KMS-11 (cell line): ENCODE results near the gene ATE1.

Experiments used
- H2AFZ ChIP-seq: fragments of 200-600 bp; sonication (generic); 2 replicates; pipeline ENCODE4 v1.6.1; 2016; ENCODE audit warnings: antibody characterized with exemption, mixed run types, low read depth
- H3K27ac ChIP-seq: fragments of 200-600 bp; sonication (generic); 2 replicates; pipeline ENCODE4 v1.6.1; 2016; ENCODE audit warnings: mild to moderate bottlenecking, mixed run types
- H3K27me3 ChIP-seq: fragments of 200-600 bp; sonication (generic); 2 replicates; pipeline ENCODE4 v1.6.1; 2017; ENCODE audit warnings: mild to moderate bottlenecking, low read depth, mixed run types, moderate library complexity; ENCODE audit not compliant: insufficient read depth
- H3K36me3 ChIP-seq: fragments of 200-600 bp; sonication (generic); 2 replicates; pipeline ENCODE4 v1.6.1; 2017; ENCODE audit warnings: mild to moderate bottlenecking, mixed run types; ENCODE audit not compliant: insufficient read depth
- H3K4me1 ChIP-seq: fragments of 200-600 bp; sonication (generic); 2 replicates; pipeline ENCODE4 v1.6.1; 2016; ENCODE audit warnings: mild to moderate bottlenecking, low read depth, mixed run types; ENCODE audit not compliant: poor library complexity, severe bottlenecking
- H3K4me2 ChIP-seq: fragments of 200-600 bp; sonication (generic); 2 replicates; pipeline ENCODE4 v1.7.0; 2016; ENCODE audit warnings: mild to moderate bottlenecking, mixed run types
- H3K4me3 ChIP-seq: fragments of 200-600 bp; sonication (generic); IDR thresholded peaks from 2 replicates; pipeline ENCODE4 v1.6.1; 2017; ENCODE audit warnings: low read depth, low read length, mixed read lengths; ENCODE audit not compliant: insufficient read depth
- H3K79me2 ChIP-seq: fragments of 200-600 bp; sonication (generic); 2 replicates; pipeline ENCODE4 v1.6.1; 2016; ENCODE audit warnings: low read depth, mixed run types; ENCODE audit not compliant: insufficient read depth
- H3K9ac ChIP-seq: fragments of 200-600 bp; sonication (generic); 2 replicates; pipeline ENCODE4 v1.6.1; 2016; ENCODE audit warnings: mild to moderate bottlenecking, mixed run types
- H4K20me1 ChIP-seq: fragments of 200-600 bp; sonication (generic); 2 replicates; pipeline ENCODE4 v1.6.1; 2016; ENCODE audit warnings: mild to moderate bottlenecking, mixed run types; ENCODE audit not compliant: insufficient read depth
- CTCF ChIP-seq: fragments of 200-600 bp; sonication (generic); conservative IDR thresholded peaks from 2 replicates; pipeline ENCODE4 v1.6.1; 2017; ENCODE audit warnings: low read depth, mild to moderate bottlenecking, antibody characterized with exemption, low read length, moderate library complexity, mixed read lengths

ATE1 gene

GRCh38 chr10:121873236-121873635 is 54.6 kb downstream of the ATE1 start:
- no peaks in the 10 kb centered on the region for H3K27me3 ChIP-seq
- H4K20me1 ChIP-seq, result no peaks in the 10 kb centered on the region

GRCh38 chr10:121870413-121870812 is 57.4 kb downstream of the ATE1 start:
- H3K36me3 ChIP-seq, result no peaks in the 10 kb centered on the region
- H2AFZ ChIP-seq, result no peak overlapping the region
- no peak for TF ChIP-seq CTCF
- no peak overlapping the region for H3K4me3 ChIP-seq
- H3K27me3 ChIP-seq, result no peaks in the 10 kb centered on the region
- H3K9ac ChIP-seq, result no peak overlapping the region
- H3K4me2 ChIP-seq, result no peak overlapping the region
- H3K4me1 ChIP-seq, result no peaks in the 10 kb centered on the region
- H4K20me1 ChIP-seq, result no peaks in the 10 kb centered on the region
- H3K27ac ChIP-seq, result no peak overlapping the region
- no peaks in the 10 kb centered on the region for H3K79me2 ChIP-seq

More at GRCh38 chr10:121873236-121873635, 54.6 kb downstream of the ATE1 start:
- Histone ChIP-seq H3K79me2 (no peaks in the 10 kb centered on the region), H3K4me2 (no peak overlapping the region), H3K36me3 (no peaks in the 10 kb centered on the region), H2AFZ (no peak overlapping the region), H3K4me3 (no peak overlapping the region), H3K4me1 (no peaks in the 10 kb centered on the region), H3K27ac (no peak overlapping the region), H3K9ac (no peak overlapping the region)
- TF ChIP-seq CTCF, result no peak

GRCh38 chr10:121865554-121865953 is 62.3 kb downstream of the ATE1 start:
- H3K4me2 ChIP-seq, result no peak overlapping the region
- no peaks in the 10 kb centered on the region for H3K27me3 ChIP-seq
- H2AFZ ChIP-seq, result no peak overlapping the region
- no peaks in the 10 kb centered on the region for H3K36me3 ChIP-seq
- TF ChIP-seq CTCF, result no peak
- no peaks in the 10 kb centered on the region for H3K79me2 ChIP-seq
- H3K4me1 ChIP-seq, result no peaks in the 10 kb centered on the region
- H3K9ac ChIP-seq, result no peak overlapping the region
- no peaks in the 10 kb centered on the region for H4K20me1 ChIP-seq
- no peak overlapping the region for H3K27ac ChIP-seq
- H3K4me3 ChIP-seq, result no peak overlapping the region

- H3K79me2 ChIP-seq, result no peaks in the 10 kb centered on the region
- H3K4me1 ChIP-seq, result no peaks in the 10 kb centered on the region
- H3K4me3 ChIP-seq, result no peak overlapping the region
- H3K36me3 ChIP-seq, result no peaks in the 10 kb centered on the region
- no peak overlapping the region for H2AFZ ChIP-seq
- H3K27ac ChIP-seq, result no peak overlapping the region
- H4K20me1 ChIP-seq, result no peaks in the 10 kb centered on the region
- H3K9ac ChIP-seq, result no peak overlapping the region
- no peaks in the 10 kb centered on the region for H3K27me3 ChIP-seq
- TF ChIP-seq CTCF, result no peak
- no peak overlapping the region for H3K4me2 ChIP-seq
Observed at GRCh38 chr10:121864653-121865052, 63.2 kb downstream of the ATE1 start.
